Measurements from ENCODE around the gene WDR70. TPM values are rescaled to one million over a fixed set of nuclear protein-coding genes. Genes with fewer than 3 reads are reported as not detected.

Gene WDR70
- total and polyA plus RNA-seq, 2 of the 8 experiments (the other 6 are each of a cell fraction or from before 2014, with no cell fraction given): 10.6 to 37.4 TPM

DNA sequence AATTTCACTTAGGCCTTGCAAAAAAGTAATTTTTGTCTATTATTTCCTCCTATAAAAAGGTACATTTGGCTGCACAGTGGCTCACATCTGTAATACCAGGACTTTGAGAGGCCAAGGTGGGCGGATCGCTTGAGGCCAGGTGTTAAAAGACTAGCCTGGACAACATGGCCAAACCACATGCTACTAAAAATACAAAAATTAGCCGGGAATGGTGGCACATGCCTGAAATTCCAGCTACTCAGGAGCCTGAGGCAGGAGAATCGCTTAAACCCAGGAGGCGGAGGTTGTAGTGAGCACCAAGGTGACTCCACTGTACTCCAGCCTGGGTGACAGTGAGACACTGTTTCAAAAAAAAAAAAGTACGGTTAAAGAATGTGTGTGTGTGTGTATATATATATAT is 24.0 kb upstream of the WDR70 start:
- no peak overlapping the region for H3K18ac ChIP-seq (ENCODE audit: extremely low read depth, low read length)
- H3K23ac ChIP-seq (ENCODE audit: insufficient read length): no peak overlapping the region
- H3K4me2 ChIP-seq (ENCODE audit: insufficient read depth in 1 of 2, low read depth in 2 of 2, low read length in 2 of 2): no peak overlapping the region
- CTCF ChIA-PET (ENCODE audit: partially characterized antibody): interaction anchor here (0.6 kb wide), 1 partner anchor 49 kb away, joined by 3 read pairs; no protein-coding TSS in a partner anchor
- H2BK15ac ChIP-seq (ENCODE audit: low read length): no peak overlapping the region
- DNase-seq (ENCODE audit: low read depth in 1 of 2, low spot score in 2 of 2): no peak
- H3K27ac ChIP-seq (ENCODE audit: low read depth, low read length): no peak overlapping the region
- peaks cover 8 to 65% (median 38%) of the 10 kb centered on the region in 4 experiments for H3K36me3 ChIP-seq (ENCODE audit: control insufficient read depth in 2 of 4, insufficient read depth in 4 of 4, low read length in 3 of 4)
- peaks cover 0 to 2% of the 10 kb centered on the region in 2 experiments for H4K20me1 ChIP-seq (replicated peaks in 1 of 2; ENCODE audit: control insufficient read depth in 1 of 2, insufficient read depth in 2 of 2, low read length in 2 of 2)
- H3K9ac ChIP-seq (replicated peaks in 1 of 4; ENCODE audit: extremely low read depth in 1 of 4, low read depth in 3 of 4, low read length in 3 of 4): no peak overlapping the region
- H2BK12ac ChIP-seq (ENCODE audit: low read depth, low read length): no peak overlapping the region
- no peak for FAIRE-seq
- no peaks in the 10 kb centered on the region for H3K9me3 ChIP-seq (ENCODE audit: insufficient read depth in 2 of 2, low read depth in 1 of 2, low read length in 1 of 2)
- H3K79me2 ChIP-seq (ENCODE audit: control insufficient read depth in 1 of 2, insufficient read depth in 2 of 2, low read length in 2 of 2): peaks cover 0 to 6% of the 10 kb centered on the region in 2 experiments; a peak in 2 of 4 replicates
- no peaks in the 10 kb centered on the region for H3K23me2 ChIP-seq (ENCODE audit: low read depth, low read length)
- no peak overlapping the region for H2BK5ac ChIP-seq (ENCODE audit: low read depth, low read length)
- TF ChIP-seq TAF7 (optimal IDR thresholded peaks at IDR 0.05; ENCODE audit: borderline replicate concordance, low read depth, low read length) (no peak), SP1 (IDR thresholded peaks at IDR 0.05; ENCODE audit: low read depth, low read length) (no peak)
- H2BK120ac ChIP-seq (replicated peaks; ENCODE audit: low read depth, low read length): no peak overlapping the region
- no peak overlapping the region for H2BK20ac ChIP-seq (ENCODE audit: low read length)
- no peak overlapping the region for H4K5ac ChIP-seq (ENCODE audit: insufficient read length, low read depth, low read length)
- no peak overlapping the region for H4K8ac ChIP-seq (ENCODE audit: extremely low read depth, insufficient read depth, low read length)
- H3K14ac ChIP-seq (ENCODE audit: insufficient read length): no peak overlapping the region
- no peak overlapping the region for H3K56ac ChIP-seq (replicated peaks; ENCODE audit: insufficient read length, low read depth, low read length)
- no peaks in the 10 kb centered on the region for H3K27me3 ChIP-seq (replicated peaks in 1 of 4; ENCODE audit: control insufficient read depth in 3 of 4, extremely low read depth in 1 of 4, insufficient read depth in 3 of 4, low read length in 3 of 4)
- no peak overlapping the region for H4K91ac ChIP-seq (replicated peaks; ENCODE audit: insufficient read length, low read length)
- no peak overlapping the region for H2AFZ ChIP-seq (ENCODE audit: low read length)
- no peak overlapping the region for H3K4me3 ChIP-seq (ENCODE audit: extremely low read depth in 1 of 4, insufficient read depth in 2 of 4, low read depth in 3 of 4, low read length in 4 of 4)
- no peak overlapping the region for H2AK5ac ChIP-seq (ENCODE audit: low read depth, low read length)
- no peaks in the 10 kb centered on the region for H3K4me1 ChIP-seq (replicated peaks in 1 of 4; ENCODE audit: control insufficient read depth in 3 of 4, insufficient read depth in 4 of 4, low read length in 3 of 4)
- H3K79me1 ChIP-seq (ENCODE audit: low read depth, low read length): no peaks in the 10 kb centered on the region
- 90% methylated on average over 6 of the region's 6 CpGs; no CpG with 5 or more reads in 1 of the 2 experiments for WGBS, 2 experiments (ENCODE audit: extremely low coverage in 1 of 2, insufficient coverage in 1 of 2, insufficient read length in 1 of 2, insufficient replicate concordance in 2 of 2, low coverage in 1 of 2, low lambda C conversion rate in 2 of 2, missing lambda C conversion rate in 1 of 2)
- POLR2A ChIA-PET (ENCODE audit: partially characterized antibody): no interaction called here
- no peak overlapping the region for H3K4ac ChIP-seq (replicated peaks; ENCODE audit: insufficient read length, low read depth, low read length)
